Stimulated activated CD4-positive, alpha-beta T cell treated with anti-CD3 and anti-CD28 coated beads, Interleukin-1b, Interleukin-23, amount 100 ng/mL, for 1 hour (primary cell): Measurements from ENCODE around the gene PASK.

Source experiments
- DNase-seq, 2 donors: peaks; one replicate each; pipeline ENCODE4 v3.0.0-alpha.2; 2020; ENCODE audit warnings: low read depth in 2 of 2

Gene PASK

GRCh38 chr2:241126201-241126611, 23.1 kb downstream of the PASK start:
- DNase-seq = no peak

DNA sequence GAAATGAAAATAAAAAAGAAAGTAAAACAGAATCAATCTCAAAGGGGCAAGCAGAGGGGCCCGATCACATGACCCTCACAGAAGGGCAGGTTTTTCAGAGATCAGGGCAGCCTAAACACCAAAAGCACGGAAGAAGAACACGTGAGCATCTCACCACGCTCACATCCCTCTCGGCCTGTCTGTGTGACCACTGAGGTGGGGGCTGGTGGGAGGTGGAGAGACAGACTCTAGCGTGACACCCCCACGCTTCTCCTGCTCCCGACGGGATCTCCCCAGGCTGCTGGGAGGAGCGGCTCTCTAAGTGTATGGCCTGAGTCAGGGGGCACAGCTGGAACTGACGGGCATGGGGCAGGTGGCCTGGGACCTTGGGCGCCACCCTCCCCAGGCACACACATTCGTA, 23.6 kb downstream of the PASK start:
- no peak for DNase-seq

GRCh38 chr2:241123816-241124536, 25.3 kb downstream of the PASK start:
- no peak for DNase-seq

DNA sequence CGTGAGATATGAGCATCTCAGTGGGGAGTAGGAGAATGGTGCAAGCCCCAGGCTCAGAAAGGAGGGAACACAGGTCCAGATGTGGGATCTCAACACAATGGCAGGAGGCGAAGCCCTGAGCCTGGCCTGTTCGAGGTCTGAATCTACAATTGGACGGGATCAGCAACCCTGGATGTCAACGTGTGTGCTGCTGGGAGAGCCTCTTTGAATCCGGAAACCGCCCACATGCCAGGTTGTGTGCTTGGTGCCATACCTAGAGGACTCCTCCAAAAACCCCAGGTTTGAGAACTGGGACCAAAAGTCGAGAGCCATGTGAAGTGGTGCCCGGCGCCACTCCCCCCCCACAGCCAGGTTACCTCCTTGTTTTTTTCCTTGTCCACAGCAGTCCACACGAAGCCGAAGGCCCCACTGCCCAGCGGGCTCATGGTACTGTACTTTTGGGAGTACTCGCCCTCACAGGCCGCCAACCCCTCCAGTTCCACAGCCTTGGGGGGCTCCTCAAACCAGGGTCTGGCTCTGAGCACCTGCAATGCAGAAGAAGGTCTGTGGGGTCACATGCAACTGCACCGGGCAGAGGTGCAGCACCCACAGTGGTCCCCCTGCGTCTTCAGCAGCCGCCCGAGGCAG, 26.8 kb downstream of the PASK start:
- no peak for DNase-seq

DNA sequence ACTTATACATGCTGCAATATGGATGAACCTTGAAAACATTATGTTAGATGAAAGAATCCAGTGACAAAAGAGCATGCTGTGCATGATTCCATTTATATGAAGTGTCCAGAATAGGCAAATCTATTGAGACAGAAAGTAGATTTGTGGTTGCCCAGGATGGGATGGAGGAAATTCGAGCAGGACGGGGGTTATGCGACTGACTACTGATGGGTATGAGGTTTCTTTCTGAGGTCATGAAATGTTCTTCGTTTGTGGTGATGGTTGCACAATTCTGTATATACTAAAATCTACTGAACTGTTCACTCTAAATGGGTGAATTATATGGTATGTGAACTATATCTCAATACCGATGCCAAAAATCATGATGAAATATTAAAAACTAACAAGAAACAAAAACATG, 28.3 kb downstream of the PASK start:
- DNase-seq = no peak

DNA sequence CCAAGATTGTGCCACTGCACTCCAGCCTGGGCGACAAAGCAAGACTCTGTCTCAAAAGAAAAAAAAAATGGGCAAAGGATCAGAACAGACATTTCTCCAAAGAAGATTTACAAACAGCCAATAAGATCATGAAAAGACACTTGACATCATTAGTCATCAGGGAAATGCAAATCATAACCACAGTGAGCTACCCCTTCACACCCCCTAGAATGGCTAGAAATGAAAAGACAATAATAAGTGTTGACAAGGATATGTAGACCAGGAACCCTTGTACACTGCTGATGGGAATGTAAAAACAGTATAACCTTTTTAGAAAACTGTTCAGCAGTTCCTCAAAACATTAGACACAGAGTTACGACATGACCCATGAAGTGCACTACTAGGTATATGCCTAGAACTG, 28.8 kb downstream of the PASK start:
- DNase-seq = no peak

- DNase-seq = no peak
Measured at GRCh38 chr2:241118737-241119505, 30.4 kb downstream of the PASK start.

GRCh38 chr2:241116606-241117560, 32.4 kb downstream of the PASK start:
- no peak for DNase-seq

DNA sequence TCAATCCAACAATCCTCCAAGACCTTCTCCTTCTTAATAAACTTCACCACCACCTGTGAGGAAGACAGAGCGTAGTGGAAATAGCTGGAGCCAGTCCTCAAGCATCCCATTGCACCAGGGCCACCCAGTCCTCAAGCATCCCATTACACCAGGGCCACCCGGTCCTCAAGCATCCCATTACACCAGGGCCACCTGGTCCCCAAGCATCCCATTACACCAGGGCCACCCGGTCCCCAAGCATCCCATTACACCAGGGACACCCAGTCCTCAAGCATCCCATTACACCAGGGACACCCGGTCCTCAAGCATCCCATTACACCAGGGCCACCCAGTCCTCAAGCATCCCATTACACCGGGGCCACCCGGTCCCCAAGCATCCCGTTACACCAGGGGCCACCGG, 33.9 kb downstream of the PASK start:
- no peak for DNase-seq

GRCh38 chr2:241114836-241115235, 34.4 kb downstream of the PASK start:
- DNase-seq = no peak

DNA sequence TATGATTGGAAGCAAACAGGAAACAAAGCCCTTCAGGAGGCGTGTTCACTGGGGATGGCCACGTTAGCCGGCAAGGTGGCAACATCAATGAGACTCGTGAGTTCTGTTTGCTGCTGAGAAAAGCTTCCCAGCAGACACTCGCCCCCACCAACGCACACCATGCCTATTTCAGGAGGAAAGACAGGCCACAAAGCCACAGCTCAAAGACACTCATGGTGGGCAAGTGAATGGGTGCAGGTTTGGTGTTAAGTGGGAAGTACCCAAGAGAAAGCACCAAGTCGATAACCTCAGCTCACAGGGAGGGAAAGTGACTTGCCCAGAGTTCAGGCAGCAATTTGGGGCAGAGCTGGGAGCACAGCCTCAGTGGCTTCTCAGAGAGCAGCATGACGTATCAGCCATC, 36.7 kb downstream of the PASK start:
- DNase-seq = no peak

DNA sequence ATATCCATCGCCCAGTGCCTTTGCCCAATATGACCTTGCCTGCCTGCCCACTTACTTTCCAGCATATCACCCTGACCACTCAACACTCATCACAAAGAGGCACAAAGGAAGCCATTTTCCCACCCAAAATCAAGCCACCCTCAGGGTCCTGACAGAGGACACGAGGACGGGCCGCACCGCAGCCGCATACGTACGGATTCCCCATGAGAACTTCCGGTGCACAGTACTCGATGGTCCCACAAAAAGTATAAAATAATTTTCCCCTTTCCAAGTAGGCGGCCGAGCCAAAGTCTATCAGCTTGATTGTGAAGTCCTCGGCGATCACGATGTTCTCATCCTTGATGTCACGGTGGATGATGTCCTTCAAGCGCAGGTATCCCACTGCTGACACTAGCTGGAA, 37.2 kb downstream of the PASK start:
- DNase-seq = no peak

DNA sequence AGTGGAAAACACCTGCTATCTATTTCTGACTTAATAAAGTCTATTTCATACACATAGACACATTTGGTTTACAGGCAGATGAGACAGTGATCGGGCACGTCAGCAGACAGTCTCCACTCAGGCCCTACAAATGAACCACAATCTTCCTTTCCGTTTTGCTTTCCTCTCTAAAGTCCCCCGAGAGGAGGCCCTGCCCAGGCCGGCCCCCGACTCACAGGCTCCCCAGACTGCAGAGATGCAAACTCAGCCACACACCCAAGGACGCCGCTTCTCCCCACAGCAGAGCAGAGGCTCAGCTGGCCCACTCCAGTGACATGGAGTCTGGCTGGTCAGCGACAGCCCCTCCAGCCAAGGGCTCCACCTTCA, 37.8 kb downstream of the PASK start:
- DNase-seq = no peak

- DNase-seq = no peak
Measured at GRCh38 chr2:241110607-241111439, 38.4 kb downstream of the PASK start.

GRCh38 chr2:241110089-241110606, 39.1 kb downstream of the PASK start:
- DNase-seq = no peak

- no peak for DNase-seq
Measured at GRCh38 chr2:241109210-241110088, 39.8 kb downstream of the PASK start.

DNA sequence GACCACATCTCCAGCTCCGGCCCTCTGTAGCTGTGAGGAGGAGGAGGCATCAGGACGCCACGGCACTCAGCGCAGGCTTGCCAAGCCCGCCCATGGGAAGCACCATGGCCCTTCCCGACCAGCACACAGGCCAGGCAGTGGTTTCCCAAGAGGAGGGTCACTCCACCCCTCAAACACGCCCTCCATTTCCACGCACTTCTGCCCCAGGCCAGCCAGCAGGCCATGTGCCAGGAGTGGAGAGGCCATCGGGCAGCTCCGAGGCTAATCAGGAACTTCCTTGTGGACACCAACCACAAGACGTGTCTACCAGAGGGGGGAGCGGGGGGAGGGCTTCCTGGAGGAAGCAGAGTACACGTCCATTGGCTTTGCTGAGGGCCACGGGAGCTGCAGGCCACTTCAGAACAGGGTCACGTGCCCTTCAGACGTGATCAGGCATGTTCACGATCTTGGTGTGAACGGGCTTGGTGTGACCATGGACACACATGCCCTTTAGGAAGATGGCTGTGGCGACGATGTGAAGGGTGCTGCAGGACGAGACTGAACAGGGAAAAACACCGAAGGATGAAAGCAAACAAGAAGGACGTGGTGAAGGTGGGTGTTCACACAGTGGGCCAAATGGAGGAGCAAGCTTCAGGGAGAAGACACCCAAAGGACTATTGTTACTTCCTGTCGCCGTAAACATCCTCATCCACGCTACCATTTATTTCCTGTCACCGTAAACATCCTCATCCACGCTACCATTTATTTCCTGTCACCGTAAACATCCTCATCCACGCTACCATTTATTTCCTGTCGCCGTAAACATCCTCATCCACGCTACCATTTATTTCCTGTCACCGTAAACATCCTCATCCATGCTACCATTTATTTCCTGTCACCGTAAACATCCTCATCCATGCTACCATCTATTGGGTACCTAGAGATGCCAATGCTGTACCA, 40.7 kb downstream of the PASK start:
- DNase-seq = no peak

GRCh38 chr2:241107031-241107783, 42.1 kb downstream of the PASK start:
- no peak for DNase-seq
